Measurements from ENCODE around the gene GNAQ.
A peak's percentile ranks its signal among the peaks of the same experiment; 100 is the strongest.
"Not testable (repeated sequence)": the region's sequence is repeated elsewhere in the genome, so short reads cannot be mapped to it uniquely, and the experiment has no call there.

GNAQ gene

GRCh38 chr9:77743386-77743785 is 288.2 kb downstream of the GNAQ start:
- no peak for DNase-seq

- no peak for DNase-seq
These were observed 292.7 kb downstream of the GNAQ start for GRCh38 chr9:77738932-77739331.

GRCh38 chr9:77735494-77735893 is 296.1 kb downstream of the GNAQ start:
- peak in 1 of 51 donors; percentile 52 for DNase-seq

GRCh38 chr9:77731930-77732329 is 299.7 kb downstream of the GNAQ start:
- no peak for DNase-seq

GRCh38 chr9:77731008-77731698 is 300.5 kb downstream of the GNAQ start:
- DNase-seq, result no peak

DNA sequence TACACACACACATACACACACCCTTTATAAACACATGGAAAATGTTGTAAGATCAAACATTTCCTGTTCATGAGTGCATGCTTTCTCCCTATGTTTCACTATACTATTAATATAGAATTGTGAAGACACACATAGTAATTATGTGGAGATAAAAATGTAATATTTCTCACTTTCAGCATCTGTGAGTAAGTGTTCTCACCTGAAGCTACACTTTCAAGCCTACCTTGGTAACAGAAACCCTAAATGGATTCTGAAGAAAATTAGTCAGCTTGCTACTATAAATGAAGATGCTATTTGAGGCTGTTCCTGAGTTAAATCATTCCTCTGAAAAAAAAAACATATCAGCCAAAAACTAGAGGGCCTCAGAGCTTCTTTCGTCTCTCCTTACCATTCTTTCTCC is 302.4 kb downstream of the GNAQ start:
- DNase-seq, result no peak

GRCh38 chr9:77726814-77727213 is 304.8 kb downstream of the GNAQ start:
- no peak for DNase-seq

DNA sequence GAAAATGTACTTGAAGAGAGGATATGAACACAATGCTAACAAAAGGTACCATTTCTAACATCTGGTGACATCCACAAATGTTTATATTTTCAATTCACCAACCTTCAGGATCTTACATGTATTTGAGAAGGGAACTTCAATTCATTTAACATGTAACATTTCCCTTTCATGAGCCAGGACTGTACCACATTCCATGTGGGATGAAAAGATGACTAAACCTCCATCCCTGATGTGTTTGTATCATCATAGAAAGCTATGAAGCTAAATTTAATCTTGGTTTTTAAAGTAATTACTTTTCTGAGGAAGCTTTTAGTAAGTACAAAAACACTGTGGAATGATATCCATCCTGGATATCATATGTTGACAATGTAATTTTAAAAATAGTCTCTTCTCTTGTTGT is 305.3 kb downstream of the GNAQ start:
- DNase-seq, result no peak

DNA sequence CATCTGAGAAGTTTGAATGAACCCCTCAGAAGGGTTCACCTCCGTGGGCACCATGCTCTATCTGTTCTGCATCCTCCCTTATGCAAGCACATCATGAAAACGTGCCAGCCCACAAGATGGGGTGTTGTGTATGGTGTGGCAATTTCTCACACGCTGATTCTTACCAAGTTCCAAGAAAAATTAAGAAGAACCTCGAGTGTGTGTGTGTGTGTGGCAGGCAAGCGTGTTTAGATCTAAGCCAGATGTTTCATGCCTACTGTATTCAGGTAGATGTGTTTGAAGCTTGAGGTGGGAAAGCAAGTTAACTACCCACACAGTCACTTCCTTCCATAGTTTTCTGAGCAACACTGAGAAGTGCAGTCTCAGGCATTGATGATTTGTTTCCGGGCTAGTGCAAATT is 305.8 kb downstream of the GNAQ start:
- no peak for DNase-seq

DNA sequence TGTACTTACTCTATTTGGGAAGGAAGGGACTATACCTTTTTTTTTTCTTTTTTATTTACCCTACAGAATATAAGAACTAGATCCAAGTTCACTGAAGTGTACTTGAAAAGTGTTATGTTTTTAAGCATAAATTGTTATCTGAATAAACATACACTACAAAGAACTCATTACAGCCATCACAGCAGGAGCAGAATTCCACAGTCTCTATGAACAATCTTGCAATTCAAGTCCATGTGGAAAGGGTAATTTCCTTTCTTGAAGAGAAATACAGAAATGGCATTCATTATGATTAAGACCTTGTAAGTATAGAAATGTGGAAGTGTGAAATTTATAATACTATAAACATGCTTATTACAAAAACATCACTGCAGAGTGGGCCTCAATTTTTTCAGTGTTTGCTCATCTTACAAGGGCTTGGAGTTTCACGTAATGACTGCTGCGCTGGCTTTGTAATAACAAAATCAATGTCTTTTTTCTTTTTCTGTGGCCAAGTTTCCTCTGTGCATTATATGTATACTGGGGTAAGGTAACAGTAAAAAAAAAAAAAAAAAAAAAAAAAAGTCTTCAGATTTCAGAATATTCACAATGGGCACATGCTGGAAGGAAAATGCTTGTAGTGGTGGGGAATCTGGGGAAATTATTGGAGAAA is 306.4 kb downstream of the GNAQ start:
- no peak for DNase-seq

- not testable (repeated sequence) for DNase-seq
These were observed 310.5 kb downstream of the GNAQ start for GRCh38 chr9:77721156-77721555.

DNA sequence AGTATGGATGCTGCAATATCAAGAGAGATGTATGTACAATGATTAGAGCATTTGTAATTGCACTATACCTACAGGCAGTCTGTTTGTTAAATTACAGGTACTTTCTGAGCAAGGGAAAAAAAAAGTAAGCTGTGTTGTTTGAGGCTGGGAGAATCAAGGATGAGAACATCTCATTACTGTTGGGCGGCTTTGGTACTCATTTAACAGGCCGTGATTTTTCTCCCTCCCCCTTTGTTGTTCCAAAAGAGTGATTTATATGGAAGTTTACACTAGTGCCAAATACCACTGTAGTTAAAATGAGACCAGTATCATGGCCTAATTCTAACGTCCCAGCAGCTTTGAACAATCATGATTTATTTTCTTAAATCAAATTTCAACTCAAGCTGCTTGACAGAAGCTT is 312.3 kb downstream of the GNAQ start:
- DNase-seq, result no peak

GRCh38 chr9:77718298-77718640 is 313.3 kb downstream of the GNAQ start:
- not testable (repeated sequence) for DNase-seq

DNA sequence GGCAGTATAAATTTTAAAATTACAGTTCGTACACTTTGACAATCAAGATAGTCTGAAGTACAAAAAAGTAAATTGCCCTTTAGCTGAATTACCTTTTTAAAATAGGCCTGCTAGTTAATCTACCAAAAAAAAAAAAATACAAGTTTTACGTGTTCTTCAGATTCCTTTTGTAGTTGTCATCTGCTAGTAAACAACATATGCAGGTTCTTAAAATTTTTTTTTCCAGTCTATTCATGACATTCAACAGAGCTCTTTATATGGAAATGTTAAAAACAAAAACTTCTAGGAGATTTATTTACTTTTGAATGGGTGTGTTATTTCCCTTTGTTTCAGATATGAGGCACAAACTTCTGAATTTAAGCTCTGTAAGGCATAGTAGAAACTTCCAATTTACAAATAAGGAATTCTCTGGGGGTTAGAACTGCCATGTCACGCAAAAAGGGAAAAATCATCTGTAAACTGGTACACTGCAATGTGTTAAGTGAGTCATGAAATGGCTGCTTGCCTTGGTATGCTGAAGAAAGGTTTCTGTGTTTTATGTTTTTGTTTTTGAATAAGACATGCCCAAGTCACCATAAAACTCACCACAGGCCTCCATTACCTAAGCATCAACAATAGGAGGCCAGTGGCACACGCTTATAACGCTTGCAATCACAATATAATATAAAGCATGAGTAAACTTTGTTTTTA is 313.9 kb downstream of the GNAQ start:
- not testable (repeated sequence) for DNase-seq

DNA sequence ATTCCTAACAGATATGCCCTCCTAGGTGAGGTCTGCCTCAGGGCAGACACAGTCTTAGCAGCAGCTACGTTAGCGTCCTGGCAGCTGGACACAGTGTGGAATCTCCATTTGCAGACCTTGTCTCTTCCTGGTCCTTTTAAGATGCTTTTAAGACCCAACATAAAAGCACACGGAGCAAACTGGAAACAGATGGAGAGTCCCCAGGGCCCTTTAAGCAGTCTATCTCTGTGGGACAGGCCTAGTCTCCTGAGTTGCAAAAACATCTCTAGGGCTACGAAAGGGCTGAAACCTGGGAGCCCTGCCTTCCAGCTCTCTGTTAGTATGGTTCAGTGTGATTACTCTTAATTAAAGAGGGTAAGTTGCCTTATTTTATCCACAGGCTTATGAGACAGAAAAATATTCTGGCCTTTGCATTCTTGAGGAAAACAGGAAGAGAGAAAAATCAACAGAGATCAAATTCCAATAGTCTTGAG is 317.5 kb downstream of the GNAQ start:
- DNase-seq, result no peak

- DNase-seq, result no peak
These were observed 319.0 kb downstream of the GNAQ start for GRCh38 chr9:77712533-77713130.

- DNase-seq, result no peak
These were observed 320.5 kb downstream of the GNAQ start for GRCh38 chr9:77710965-77711648.

DNA sequence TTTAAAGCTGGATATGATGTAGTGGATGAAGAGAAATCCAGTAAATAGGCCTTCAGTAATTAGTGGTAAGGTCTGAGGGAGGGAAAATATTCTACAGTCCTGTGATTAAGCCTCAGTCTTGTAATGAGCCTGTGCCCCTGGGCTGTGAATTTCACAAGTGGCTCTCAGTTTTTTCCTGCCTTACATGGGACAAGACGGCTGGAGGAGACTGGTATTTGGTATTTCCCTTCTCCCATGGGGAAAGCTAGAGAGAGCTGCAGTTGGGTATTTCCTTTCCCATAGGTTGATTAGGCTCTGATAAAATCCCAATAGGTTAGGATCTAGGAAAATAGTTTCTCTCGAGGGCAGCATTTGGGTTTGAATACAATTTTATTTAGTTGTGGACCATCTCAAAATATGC is 321.3 kb downstream of the GNAQ start:
- no peak for DNase-seq

DNA sequence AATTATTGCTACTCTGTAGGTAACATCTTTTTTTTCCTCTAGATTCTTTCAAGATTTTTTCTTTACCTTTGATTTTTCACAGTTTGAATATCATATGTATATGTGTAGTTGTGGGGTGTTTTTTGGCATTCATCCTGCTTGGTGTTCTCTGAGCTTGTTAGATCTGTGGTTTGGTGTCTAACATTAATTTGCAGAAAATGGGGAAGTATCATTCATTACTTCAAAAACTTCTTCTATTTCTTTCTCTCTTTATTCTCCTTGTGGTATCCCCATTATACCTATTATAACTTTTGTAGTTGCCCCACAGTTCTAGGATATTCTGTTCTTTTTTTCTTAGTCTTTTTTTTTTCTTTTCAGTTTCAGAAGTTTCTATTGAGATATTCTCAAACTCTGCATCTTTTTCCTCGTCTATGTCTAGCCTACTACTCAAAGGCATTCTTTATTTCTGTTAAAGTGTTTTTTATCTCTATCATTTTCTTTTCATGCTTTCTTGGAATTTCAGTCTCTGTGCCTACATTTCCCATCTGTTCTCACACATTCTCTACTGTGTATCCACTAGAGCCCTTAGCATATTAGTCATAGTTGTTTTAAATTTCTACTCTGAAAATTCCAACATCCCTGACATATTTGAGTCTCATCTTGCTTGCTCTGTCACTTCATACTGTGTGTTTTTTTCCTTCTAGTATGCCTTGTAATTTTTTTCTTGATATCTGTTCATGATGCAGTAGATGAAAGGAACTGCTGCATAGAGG is 323.4 kb downstream of the GNAQ start:
- DNase-seq, result no peak

- no peak for DNase-seq
These were observed 324.1 kb downstream of the GNAQ start for GRCh38 chr9:77707383-77708063.

Data from hypothalamus (tissue), 51 donors.